Mononuclear cell (primary cell): Measurements from ENCODE around the gene TNNT1. TPM values are rescaled to one million over a fixed set of nuclear protein-coding genes. Genes with fewer than 3 reads are reported as not detected.

Source experiments
- H3K27me3 ChIP-seq: 2 replicates; pipeline ENCODE4 v1.6.0; 2011; ENCODE audit warnings: low read length, control low read depth; ENCODE audit not compliant: insufficient read depth
- H3K4me1 ChIP-seq: 2 replicates; pipeline ENCODE4 v1.5.1; 2011; ENCODE audit warnings: mild to moderate bottlenecking, low read length, control low read depth; ENCODE audit not compliant: insufficient read depth
- H3K4me3 ChIP-seq: 2 replicates; pipeline ENCODE4 v1.5.1; 2011; ENCODE audit warnings: mild to moderate bottlenecking, low read length, moderate library complexity
- H3K9me3 ChIP-seq: 2 replicates; pipeline ENCODE4 v1.5.1; 2011; ENCODE audit warnings: low read depth, mild to moderate bottlenecking, control low read depth, low read length
- total RNA-seq: library from RNA; depleted of rRNA; stranded (reverse); fragments of >200 nt; gene quantifications from one replicate; pipeline ENCODE4 v1.2.3, GENCODE V29; 2012

Gene TNNT1
- total RNA-seq, 1 donor = 9.7 TPM

- Histone ChIP-seq H3K27me3 (peaks cover 55% of the 10 kb centered on the region), H3K9me3 (no peaks in the 10 kb centered on the region), H3K4me3 (no peak overlapping the region), H3K4me1 (peaks cover 48% of the 10 kb centered on the region)
These were observed 64.6 kb downstream of the TNNT1 start for GRCh38 chr19:55084416-55084815.

- Histone ChIP-seq H3K27me3 (peaks cover 52% of the 10 kb centered on the region), H3K4me3 (no peak overlapping the region), H3K4me1 (peaks cover 45% of the 10 kb centered on the region), H3K9me3 (no peaks in the 10 kb centered on the region)
These were observed 65.8 kb downstream of the TNNT1 start for GRCh38 chr19:55083004-55083850.

Other genes starting within 250 kb of the TNNT1 start
- 10.4 TPM for gene NCR1, start 243.1 kb downstream of the TNNT1 start, total RNA-seq
- 0.10 TPM for gene NLRP7, start 201.7 kb downstream of the TNNT1 start, total RNA-seq
- gene NLRP2, start 182.8 kb downstream of the TNNT1 start, total RNA-seq = 2.4 TPM
- 3.3 TPM for gene GP6, start 110.9 kb downstream of the TNNT1 start, total RNA-seq
- 6.8 TPM for gene RDH13, start 86.1 kb downstream of the TNNT1 start, total RNA-seq
- gene EPS8L1, start 73.3 kb downstream of the TNNT1 start, total RNA-seq = 0.84 TPM
- 45.8 TPM for gene PPP1R12C, start 31.6 kb downstream of the TNNT1 start, total RNA-seq
- not detected for gene TNNI3, start 8.5 kb upstream of the TNNT1 start, total RNA-seq
- gene DNAAF3, start 17.4 kb upstream of the TNNT1 start, total RNA-seq = 0.52 TPM
- 0.63 TPM for gene SYT5, start 31.1 kb upstream of the TNNT1 start, total RNA-seq
- gene PTPRH, start 60.3 kb upstream of the TNNT1 start, total RNA-seq = not detected
- 2.0 TPM for gene TMEM86B, start 79.6 kb upstream of the TNNT1 start, total RNA-seq
- 62.5 TPM for gene PPP6R1, start 109.8 kb upstream of the TNNT1 start, total RNA-seq
- gene HSPBP1, start 130.9 kb upstream of the TNNT1 start, total RNA-seq = 7.9 TPM
- gene BRSK1, start 134.8 kb upstream of the TNNT1 start, total RNA-seq = 0.52 TPM
- 2.0 TPM for gene TMEM150B, start 176.1 kb upstream of the TNNT1 start, total RNA-seq
- 14.3 TPM for gene KMT5C, start 190.7 kb upstream of the TNNT1 start, total RNA-seq
- not detected for gene COX6B2, start 205.5 kb upstream of the TNNT1 start, total RNA-seq
- not detected for gene GARIN5B, start 214.1 kb upstream of the TNNT1 start, total RNA-seq
- gene IL11, start 221.3 kb upstream of the TNNT1 start, total RNA-seq = 0.10 TPM
- gene TMEM190, start 227.6 kb upstream of the TNNT1 start, total RNA-seq = not detected
- gene TMEM238, start 235.1 kb upstream of the TNNT1 start, total RNA-seq = 1.9 TPM
- 605 TPM for gene RPL28, start 236.7 kb upstream of the TNNT1 start, total RNA-seq